Glutamatergic neuron (in vitro differentiated cells): ENCODE results near the gene RAD51B. TPM values are rescaled to one million over a fixed set of nuclear protein-coding genes. Genes with fewer than 3 reads are reported as not detected.
A peak's percentile ranks its signal among the peaks of the same experiment; 100 is the strongest.

Experiments used
- DNase-seq: peaks from one replicate; pipeline ENCODE4 v3.0.0; 2022
- H3K27ac Mint-ChIP-seq: one replicate; pipeline ENCODE4 v1.8.0; 2020; ENCODE audit warnings: mild to moderate bottlenecking, mixed read lengths, inconsistent platforms; ENCODE audit not compliant: unreplicated experiment
- H3K27me3 Mint-ChIP-seq: one replicate; pipeline ENCODE4 v1.8.0; 2020; ENCODE audit warnings: mild to moderate bottlenecking, moderate library complexity, mixed read lengths, inconsistent platforms; ENCODE audit not compliant: unreplicated experiment
- H3K36me3 Mint-ChIP-seq: one replicate; pipeline ENCODE4 v1.8.0; 2020; ENCODE audit warnings: mild to moderate bottlenecking, mixed read lengths, inconsistent platforms; ENCODE audit not compliant: unreplicated experiment
- H3K4me1 Mint-ChIP-seq: one replicate; pipeline ENCODE4 v1.8.0; 2020; ENCODE audit warnings: mild to moderate bottlenecking, low read depth, mixed read lengths, inconsistent platforms; ENCODE audit not compliant: unreplicated experiment
- H3K4me3 Mint-ChIP-seq: one replicate; pipeline ENCODE4 v1.8.0; 2020; ENCODE audit warnings: mild to moderate bottlenecking, mixed read lengths, inconsistent platforms; ENCODE audit not compliant: unreplicated experiment
- H3K9me3 Mint-ChIP-seq: one replicate; pipeline ENCODE4 v1.8.0; 2020; ENCODE audit warnings: mild to moderate bottlenecking, moderate library complexity, mixed read lengths, inconsistent platforms; ENCODE audit not compliant: unreplicated experiment
- total RNA-seq: library from RNA; stranded (reverse); fragmentation: NEBNext Ultra II Directional; extraction: Animal tissue kit (Norgen Biotek cat#: 25700); gene quantifications from one replicate; pipeline ENCODE4 v1.2.1, GENCODE V29; 2021; ENCODE audit not compliant: unreplicated experiment
- TF ChIP-seq, protein P1 (sequence below): fragments of 200-600 bp; sonication (generic); IDR thresholded peaks from one replicate; pipeline ENCODE4 v1.5.0; 2021; ENCODE audit not compliant: partially characterized antibody, unreplicated experiment

The RAD51B gene
- total RNA-seq, 1 donor from 2014 or later: 9.7 TPM

DNA sequence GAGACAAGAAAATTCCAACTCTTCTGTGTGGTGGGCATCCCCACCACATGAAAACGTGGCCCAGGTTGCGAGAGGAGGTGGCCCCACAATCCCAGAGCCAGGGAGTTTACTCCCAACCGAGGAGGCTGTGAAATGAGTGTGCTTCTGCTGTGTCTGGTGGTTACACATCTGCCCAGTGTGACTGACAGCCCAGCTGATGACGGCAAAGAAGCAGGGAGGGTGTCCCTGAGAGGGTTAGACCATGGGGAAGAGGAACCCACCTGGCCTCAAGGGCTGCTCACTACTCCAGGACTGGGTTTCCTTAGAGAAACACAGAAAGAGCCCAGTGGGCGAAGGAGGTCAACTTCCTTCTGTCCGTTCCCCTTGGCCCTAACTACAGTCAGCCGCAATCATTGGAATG is 948.7 kb downstream of the RAD51B start:
- Mint-ChIP-seq H3K4me3 (no peak overlapping the region), H3K27me3 (peaks cover 5% of the 10 kb centered on the region), H3K9me3 (peaks cover 2% of the 10 kb centered on the region), H3K36me3 (no peaks in the 10 kb centered on the region), H3K4me1 (no peaks in the 10 kb centered on the region), H3K27ac (no peak overlapping the region)
- peak; percentile 7 for DNase-seq
- TF ChIP-seq, protein P1, sequence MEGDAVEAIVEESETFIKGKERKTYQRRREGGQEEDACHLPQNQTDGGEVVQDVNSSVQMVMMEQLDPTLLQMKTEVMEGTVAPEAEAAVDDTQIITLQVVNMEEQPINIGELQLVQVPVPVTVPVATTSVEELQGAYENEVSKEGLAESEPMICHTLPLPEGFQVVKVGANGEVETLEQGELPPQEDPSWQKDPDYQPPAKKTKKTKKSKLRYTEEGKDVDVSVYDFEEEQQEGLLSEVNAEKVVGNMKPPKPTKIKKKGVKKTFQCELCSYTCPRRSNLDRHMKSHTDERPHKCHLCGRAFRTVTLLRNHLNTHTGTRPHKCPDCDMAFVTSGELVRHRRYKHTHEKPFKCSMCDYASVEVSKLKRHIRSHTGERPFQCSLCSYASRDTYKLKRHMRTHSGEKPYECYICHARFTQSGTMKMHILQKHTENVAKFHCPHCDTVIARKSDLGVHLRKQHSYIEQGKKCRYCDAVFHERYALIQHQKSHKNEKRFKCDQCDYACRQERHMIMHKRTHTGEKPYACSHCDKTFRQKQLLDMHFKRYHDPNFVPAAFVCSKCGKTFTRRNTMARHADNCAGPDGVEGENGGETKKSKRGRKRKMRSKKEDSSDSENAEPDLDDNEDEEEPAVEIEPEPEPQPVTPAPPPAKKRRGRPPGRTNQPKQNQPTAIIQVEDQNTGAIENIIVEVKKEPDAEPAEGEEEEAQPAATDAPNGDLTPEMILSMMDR: no peak

DNA sequence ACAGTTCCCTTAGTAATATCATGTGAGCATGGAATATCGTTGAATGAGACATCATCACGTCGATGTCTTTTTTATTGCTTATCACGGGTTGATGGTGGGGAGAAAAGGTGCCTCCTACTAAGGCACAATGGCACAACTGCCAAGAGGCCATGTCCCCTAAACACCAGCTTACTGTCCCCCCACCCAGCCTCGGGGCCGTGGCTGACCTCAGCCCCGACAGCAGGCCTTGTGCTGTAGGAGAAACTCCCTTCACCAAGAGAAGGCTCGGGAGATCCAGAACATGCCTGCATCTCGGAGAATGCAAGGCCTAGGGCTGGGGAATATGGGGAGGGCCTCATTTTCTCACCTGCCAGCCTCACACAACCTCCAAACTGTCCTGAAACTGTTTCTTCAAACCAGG is 950.5 kb downstream of the RAD51B start:
- TF ChIP-seq, protein P1: no peak
- peaks cover 5% of the 10 kb centered on the region for H3K27me3 Mint-ChIP-seq
- peak; percentile 6 for DNase-seq
- peaks cover 2% of the 10 kb centered on the region for H3K9me3 Mint-ChIP-seq
- no peaks in the 10 kb centered on the region for H3K4me1 Mint-ChIP-seq
- no peak overlapping the region for H3K27ac Mint-ChIP-seq
- H3K4me3 Mint-ChIP-seq: no peak overlapping the region
- H3K36me3 Mint-ChIP-seq: peaks cover 4% of the 10 kb centered on the region

DNA sequence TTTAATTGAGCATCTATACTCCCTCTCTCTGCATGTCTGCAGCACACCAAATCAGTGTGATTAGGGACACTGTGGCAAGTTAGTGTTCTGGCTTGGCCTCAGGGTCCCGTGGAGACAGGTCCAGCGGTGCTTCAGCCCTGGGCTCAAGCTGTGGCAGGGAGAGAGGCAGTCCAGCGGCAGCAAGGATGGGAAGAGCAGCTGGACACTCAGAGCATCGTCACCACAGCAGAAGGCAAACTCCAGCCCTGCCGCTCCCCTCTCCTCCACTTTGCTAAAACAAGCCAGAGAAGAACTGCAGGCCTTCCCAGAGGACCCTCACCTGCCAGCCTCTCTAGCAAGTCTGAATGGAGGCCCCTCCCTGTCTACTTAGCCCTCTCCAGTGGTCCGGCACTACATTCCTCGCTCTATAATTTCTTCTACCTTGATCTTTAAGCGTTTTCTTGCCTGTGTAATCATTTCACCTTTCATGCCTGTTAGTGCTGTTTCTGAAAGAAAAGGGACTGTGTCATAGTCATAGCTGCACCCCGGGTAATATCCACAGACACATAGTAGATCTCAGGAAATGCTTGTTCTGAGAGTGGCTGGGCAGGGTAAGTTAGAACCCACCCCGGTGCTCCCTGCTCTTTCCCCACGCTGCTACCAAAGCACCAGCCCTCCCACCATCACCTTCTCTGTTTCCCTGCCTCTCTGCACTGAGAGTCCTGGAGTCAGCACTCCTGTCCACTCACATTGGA is 951.1 kb downstream of the RAD51B start:
- peak; percentile 9 for DNase-seq
- TF ChIP-seq, protein P1: no peak
- Mint-ChIP-seq H3K27me3 (peaks cover 2% of the 10 kb centered on the region), H3K36me3 (peaks cover 4% of the 10 kb centered on the region), H3K27ac (no peak overlapping the region), H3K4me1 (no peaks in the 10 kb centered on the region), H3K9me3 (peaks cover 1% of the 10 kb centered on the region), H3K4me3 (no peak overlapping the region)

DNA sequence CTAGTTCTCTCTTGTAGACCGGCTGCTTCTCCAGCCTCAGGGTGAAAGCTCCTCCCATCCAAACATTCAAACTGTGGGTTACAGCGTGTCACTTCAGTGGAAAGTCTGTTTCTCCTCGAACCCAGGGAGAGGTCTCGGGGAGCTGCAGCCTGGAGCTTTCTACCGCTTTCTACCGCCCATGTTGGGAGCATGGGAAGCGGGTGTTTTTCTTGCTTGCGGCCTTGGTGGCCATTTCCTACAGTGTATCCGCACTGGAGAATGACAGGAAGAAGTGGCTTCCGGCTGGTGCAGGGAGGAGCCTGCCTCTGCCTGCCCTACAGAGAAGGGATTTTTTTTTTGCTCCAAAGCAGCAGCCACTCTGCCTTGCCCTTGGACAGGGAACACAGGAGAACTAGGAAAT is 952.1 kb downstream of the RAD51B start:
- Mint-ChIP-seq H3K36me3 (peaks cover 4% of the 10 kb centered on the region), H3K27ac (no peak overlapping the region)
- TF ChIP-seq, protein P1: no peak

DNA sequence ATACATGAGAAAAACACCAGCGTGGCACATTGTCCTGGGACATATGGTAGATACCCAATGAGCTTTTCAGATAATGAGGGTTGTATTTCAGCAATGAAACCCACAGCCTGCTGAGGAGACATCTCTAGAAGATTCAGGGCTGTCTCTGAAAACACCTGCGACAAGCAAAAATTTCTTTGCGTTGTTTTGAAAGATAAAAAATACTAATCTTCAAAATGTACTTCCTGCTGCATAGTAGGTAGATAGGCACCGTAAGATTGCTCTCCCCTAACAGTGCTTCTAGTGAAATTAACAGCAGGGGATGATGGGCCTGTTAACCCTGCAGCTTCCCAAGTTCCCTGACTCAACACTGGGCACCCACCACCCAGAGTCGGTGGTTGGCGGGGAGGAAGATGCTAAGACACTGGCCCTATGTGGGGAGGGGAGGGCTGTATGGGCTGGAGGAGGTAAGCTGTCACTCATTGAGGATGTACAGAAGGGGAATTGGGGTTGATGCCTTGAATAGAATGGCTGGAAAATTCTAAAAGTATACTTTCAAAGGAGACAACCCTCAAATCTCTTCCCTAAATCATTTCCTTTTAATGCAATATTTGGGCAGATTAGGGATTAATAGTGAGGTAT is 953.3 kb downstream of the RAD51B start:
- H3K9me3 Mint-ChIP-seq: peaks cover 1% of the 10 kb centered on the region
- no peaks in the 10 kb centered on the region for H3K4me1 Mint-ChIP-seq
- peaks cover 2% of the 10 kb centered on the region for H3K27me3 Mint-ChIP-seq
- H3K36me3 Mint-ChIP-seq: peaks cover 4% of the 10 kb centered on the region
- TF ChIP-seq, protein P1: no peak
- DNase-seq: peak; percentile 4
- no peak overlapping the region for H3K27ac Mint-ChIP-seq
- no peak overlapping the region for H3K4me3 Mint-ChIP-seq

More for the DNA sequence above, 952.1 kb downstream of the RAD51B start:
- Mint-ChIP-seq H3K9me3 (peaks cover 1% of the 10 kb centered on the region), H3K4me1 (no peaks in the 10 kb centered on the region), H3K4me3 (no peak overlapping the region), H3K27me3 (peaks cover 2% of the 10 kb centered on the region)
- DNase-seq: peak; percentile 3
